ENCODE data around the gene CCDC150. TPM values are rescaled to one million over a fixed set of nuclear protein-coding genes. Genes with fewer than 3 reads are reported as not detected.

CCDC150 gene
- total and polyA plus RNA-seq, 8 donors = 0.29 to 19.8 (median 3.2) TPM; not detected in 1

DNA sequence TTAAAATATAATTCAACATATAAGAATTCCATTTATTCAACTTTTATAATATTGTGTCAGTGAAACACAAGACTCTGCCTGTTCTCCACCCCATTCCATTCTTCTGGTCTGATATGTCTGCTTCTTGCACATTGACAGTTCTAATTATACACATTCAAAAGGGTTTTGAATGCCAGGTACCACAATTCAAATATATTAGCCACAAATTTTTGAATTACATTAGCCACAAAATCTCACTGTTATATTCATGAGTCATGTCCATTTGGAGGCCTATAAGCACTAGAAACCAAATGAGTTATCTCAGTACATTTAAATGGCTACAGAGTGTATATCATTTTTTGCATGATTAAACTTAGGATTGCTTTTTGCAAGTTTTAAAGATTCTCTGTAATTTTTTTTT is 72.1 kb downstream of the CCDC150 start:
- Histone ChIP-seq H3K27ac (no peak overlapping the region), H3K4me1 (no peaks in the 10 kb centered on the region), H3K36me3 (no peaks in the 10 kb centered on the region), H3K27me3 (no peaks in the 10 kb centered on the region), H3K9me3 (peaks cover 0 to 12% (median 5%) of the 10 kb centered on the region in 4 donors), H3K4me3 (no peak overlapping the region)
- TF ChIP-seq EP300 (IDR thresholded peaks at IDR 0.05) (no peak), POLR2A (IDR thresholded peaks at IDR 0.05) (no peak), POLR2AphosphoS5 (IDR thresholded peaks at IDR 0.05) (no peak)
- TF ChIP-seq, protein P1, sequence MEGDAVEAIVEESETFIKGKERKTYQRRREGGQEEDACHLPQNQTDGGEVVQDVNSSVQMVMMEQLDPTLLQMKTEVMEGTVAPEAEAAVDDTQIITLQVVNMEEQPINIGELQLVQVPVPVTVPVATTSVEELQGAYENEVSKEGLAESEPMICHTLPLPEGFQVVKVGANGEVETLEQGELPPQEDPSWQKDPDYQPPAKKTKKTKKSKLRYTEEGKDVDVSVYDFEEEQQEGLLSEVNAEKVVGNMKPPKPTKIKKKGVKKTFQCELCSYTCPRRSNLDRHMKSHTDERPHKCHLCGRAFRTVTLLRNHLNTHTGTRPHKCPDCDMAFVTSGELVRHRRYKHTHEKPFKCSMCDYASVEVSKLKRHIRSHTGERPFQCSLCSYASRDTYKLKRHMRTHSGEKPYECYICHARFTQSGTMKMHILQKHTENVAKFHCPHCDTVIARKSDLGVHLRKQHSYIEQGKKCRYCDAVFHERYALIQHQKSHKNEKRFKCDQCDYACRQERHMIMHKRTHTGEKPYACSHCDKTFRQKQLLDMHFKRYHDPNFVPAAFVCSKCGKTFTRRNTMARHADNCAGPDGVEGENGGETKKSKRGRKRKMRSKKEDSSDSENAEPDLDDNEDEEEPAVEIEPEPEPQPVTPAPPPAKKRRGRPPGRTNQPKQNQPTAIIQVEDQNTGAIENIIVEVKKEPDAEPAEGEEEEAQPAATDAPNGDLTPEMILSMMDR (IDR thresholded peaks at IDR 0.05) = no peak
- no peak for DNase-seq
- intact Hi-C loops (cut with DNase I; ENCODE audit: low total_unique reads) = no loop called here

DNA sequence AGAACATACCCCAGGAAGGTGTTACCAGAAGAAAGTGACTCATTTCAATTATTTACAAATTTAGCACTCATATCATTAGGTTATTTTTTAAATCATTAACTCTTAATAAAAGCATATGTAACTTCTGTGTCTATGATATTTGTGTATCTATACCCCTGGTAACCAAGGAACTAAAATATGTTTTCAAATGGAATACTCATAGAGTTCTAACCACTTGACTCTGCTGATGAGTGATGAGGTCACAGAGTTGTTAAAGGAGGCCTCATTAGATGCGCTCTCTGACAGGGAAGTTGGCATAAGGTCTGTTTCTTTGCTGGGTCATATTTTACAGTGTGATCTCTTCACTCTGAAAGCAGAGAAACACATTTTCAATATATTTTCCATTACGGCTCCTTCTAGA is 73.4 kb downstream of the CCDC150 start:
- H3K4me3 ChIP-seq = no peak overlapping the region
- H3K27me3 ChIP-seq = no peaks in the 10 kb centered on the region
- TF ChIP-seq, protein P1 (IDR thresholded peaks at IDR 0.05) = no peak
- TF ChIP-seq POLR2A (IDR thresholded peaks at IDR 0.05) (no peak), EP300 (IDR thresholded peaks at IDR 0.05) (no peak), POLR2AphosphoS5 (IDR thresholded peaks at IDR 0.05) (no peak)
- peak in 1 of 2 donors; percentile 8 for DNase-seq
- no peaks in the 10 kb centered on the region for H3K36me3 ChIP-seq
- peaks cover 0 to 12% (median 5%) of the 10 kb centered on the region in 4 donors for H3K9me3 ChIP-seq
- 92 to 98% (median 94%) methylated on average over 2 of the region's 2 CpGs for WGBS, 5 donors
- no peaks in the 10 kb centered on the region for H3K4me1 ChIP-seq
- H3K27ac ChIP-seq = no peak overlapping the region
- intact Hi-C loops (cut with DNase I; ENCODE audit: low total_unique reads) = no loop called here

DNA sequence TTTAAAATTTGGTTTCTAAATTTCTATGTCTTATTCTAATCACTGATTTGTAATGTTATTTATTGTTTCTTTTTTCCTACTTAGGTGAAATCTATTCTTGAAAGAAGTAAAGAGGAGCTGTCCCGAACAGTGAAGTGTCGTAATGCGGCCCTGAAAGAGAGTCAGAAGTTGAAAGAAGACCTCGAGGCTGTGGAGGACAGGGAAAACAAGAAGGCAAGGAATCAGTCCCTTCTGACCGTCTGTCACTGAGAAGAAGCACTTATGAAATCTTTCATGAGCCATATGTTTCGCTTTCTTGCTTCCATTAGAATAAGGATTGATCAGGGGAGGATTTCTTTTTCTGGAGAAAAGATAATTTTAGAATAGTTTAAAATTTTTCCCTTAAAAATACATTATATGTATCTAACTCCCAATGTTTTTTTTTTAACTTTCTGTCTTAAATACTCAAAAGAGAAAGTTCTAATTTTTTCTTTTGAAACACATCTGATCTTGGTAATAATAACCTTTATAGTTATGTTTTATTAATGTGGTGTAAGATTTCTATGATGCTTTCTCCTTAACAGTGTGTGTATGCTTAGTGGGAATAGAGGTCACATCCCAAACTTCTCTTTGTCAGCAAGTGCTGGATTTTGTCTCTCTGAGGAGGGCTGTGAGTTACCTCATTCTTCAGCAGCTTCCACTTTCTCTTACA is 79.0 kb downstream of the CCDC150 start:
- no peak for DNase-seq
- H3K4me1 ChIP-seq = peaks cover 0 to 5% (median 0%) of the 10 kb centered on the region in 4 donors
- no peak overlapping the region for H3K4me3 ChIP-seq
- no peaks in the 10 kb centered on the region for H3K36me3 ChIP-seq
- H3K9me3 ChIP-seq = no peaks in the 10 kb centered on the region
- H3K27me3 ChIP-seq = no peaks in the 10 kb centered on the region
- no peak overlapping the region for H3K27ac ChIP-seq
- intact Hi-C loops (cut with DNase I; ENCODE audit: low total_unique reads) = no loop called here
- no peak for TF ChIP-seq POLR2A (IDR thresholded peaks at IDR 0.05)
- no peak for TF ChIP-seq EP300 (IDR thresholded peaks at IDR 0.05)
- TF ChIP-seq, protein P1 (IDR thresholded peaks at IDR 0.05) = no peak
- no peak for TF ChIP-seq POLR2AphosphoS5 (IDR thresholded peaks at IDR 0.05)
- WGBS, 5 donors = 76 to 87% (median 82%) methylated on average over 6 of the region's 6 CpGs

DNA sequence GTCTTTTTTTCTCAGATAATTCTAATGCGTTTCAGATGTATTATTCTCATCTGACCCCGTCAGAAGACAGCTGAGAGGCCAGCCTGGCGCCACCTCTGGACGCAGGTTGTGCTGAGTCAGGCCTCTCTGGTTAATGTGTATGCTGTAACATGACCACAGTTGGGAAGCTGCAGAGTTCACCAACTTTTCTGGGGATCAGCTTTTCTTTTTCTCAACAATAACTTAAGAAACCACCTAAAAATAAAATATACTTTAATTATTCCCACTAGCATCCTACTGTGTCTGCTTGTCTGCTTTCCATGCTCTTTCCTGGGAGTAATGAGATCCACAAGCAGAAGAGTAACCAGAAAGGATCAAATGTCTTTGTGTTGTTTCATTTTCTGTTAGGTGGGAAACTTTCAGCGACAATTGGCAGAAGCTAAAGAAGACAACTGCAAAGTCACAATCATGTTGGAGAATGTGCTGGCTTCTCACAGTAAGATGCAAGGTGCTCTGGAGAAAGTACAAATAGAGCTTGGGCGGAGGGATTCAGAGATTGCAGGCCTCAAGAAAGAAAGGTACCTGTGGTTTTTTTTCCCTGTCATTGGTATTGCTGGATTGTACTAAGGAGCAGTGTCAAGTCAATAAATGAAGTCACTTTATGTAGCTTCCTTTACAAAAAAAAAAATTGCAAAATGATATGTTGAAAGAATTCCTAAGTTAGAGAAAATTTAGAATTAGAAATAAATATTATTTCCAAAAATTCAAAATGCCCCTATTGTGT is 79.8 kb downstream of the CCDC150 start:
- WGBS, 5 donors = 44 to 53% (median 45%) methylated on average over 6 of the region's 6 CpGs
- DNase-seq = peak in 1 of 2 donors; percentile 74
- no peak for TF ChIP-seq EP300 (IDR thresholded peaks at IDR 0.05)
- TF ChIP-seq POLR2A (IDR thresholded peaks at IDR 0.05) = no peak
- TF ChIP-seq POLR2AphosphoS5 (IDR thresholded peaks at IDR 0.05) = no peak
- TF ChIP-seq, protein P1 (IDR thresholded peaks at IDR 0.05) = no peak
- intact Hi-C loops (cut with DNase I; ENCODE audit: low total_unique reads) = no loop called here
- Histone ChIP-seq H3K27me3 (no peaks in the 10 kb centered on the region), H3K4me3 (no peak overlapping the region), H3K9me3 (no peaks in the 10 kb centered on the region), H3K36me3 (no peaks in the 10 kb centered on the region), H3K4me1 (peaks cover 0 to 5% (median 0%) of the 10 kb centered on the region in 4 donors), H3K27ac (no peak overlapping the region)

Data from stomach (tissue), 9 donors.